Subcutaneous abdominal adipose tissue (tissue), 5 donors: ENCODE results near the gene OR6B3.
"Not testable (repeated sequence)": the region's sequence is repeated elsewhere in the genome, so short reads cannot be mapped to it uniquely, and the experiment has no call there.

Experiments used
- H3K27ac ChIP-seq: one replicate; pipeline ENCODE4 v1.7.0; 2013; ENCODE audit warnings: low read depth, mild to moderate bottlenecking, inconsistent platforms, low read length, moderate library complexity
- H3K27me3 ChIP-seq, 5 donors: one replicate each; pipeline ENCODE4 v1.7.0; 2013; ENCODE audit warnings: low read length in 5 of 5, inconsistent platforms in 1 of 5; ENCODE audit not compliant: control insufficient read depth in 5 of 5, insufficient read depth in 4 of 5
- H3K36me3 ChIP-seq, 5 donors: one replicate each; pipeline ENCODE4 v1.7.0; 2013; ENCODE audit warnings: low read length in 5 of 5; ENCODE audit not compliant: control insufficient read depth in 5 of 5, insufficient read depth in 5 of 5
- H3K4me1 ChIP-seq, 5 donors: one replicate each; pipeline ENCODE4 v1.7.0; 2013; ENCODE audit warnings: low read length in 5 of 5, mild to moderate bottlenecking in 3 of 5, moderate library complexity in 1 of 5; ENCODE audit not compliant: control insufficient read depth in 5 of 5, insufficient read depth in 5 of 5
- H3K4me3 ChIP-seq, 5 donors: one replicate each; pipeline ENCODE4 v1.7.0; 2013; ENCODE audit warnings: low read length in 5 of 5, low read depth in 1 of 5
- H3K9ac ChIP-seq, 5 donors: one replicate each; pipeline ENCODE4 v1.7.0; 2013; ENCODE audit warnings: low read length in 5 of 5, mild to moderate bottlenecking in 4 of 5, moderate library complexity in 3 of 5
- H3K9me3 ChIP-seq, 5 donors: one replicate each; pipeline ENCODE4 v1.7.0; 2013; ENCODE audit warnings: low read length in 5 of 5; ENCODE audit not compliant: control insufficient read depth in 5 of 5
- donor health status: healthy.
- donor health status: healthy.
- donor health status: healthy.
- donor health status: healthy.
- donor health status: healthy.

The OR6B3 gene

GRCh38 chr2:240048237-240048636 is 5.1 kb downstream of the OR6B3 start:
- no peak overlapping the region for H3K9ac ChIP-seq
- peaks cover 8 to 35% (median 29%) of the 10 kb centered on the region in 5 donors for H3K27me3 ChIP-seq
- no peak overlapping the region for H3K27ac ChIP-seq
- H3K36me3 ChIP-seq = no peaks in the 10 kb centered on the region
- no peaks in the 10 kb centered on the region for H3K9me3 ChIP-seq
- H3K4me3 ChIP-seq = no peak overlapping the region
- H3K4me1 ChIP-seq = no peaks in the 10 kb centered on the region

- H3K4me3 ChIP-seq = no peak overlapping the region
- no peak overlapping the region for H3K27ac ChIP-seq
- H3K4me1 ChIP-seq = no peaks in the 10 kb centered on the region
- no peak overlapping the region for H3K9ac ChIP-seq
- no peaks in the 10 kb centered on the region for H3K36me3 ChIP-seq
- peaks cover 7 to 51% (median 33%) of the 10 kb centered on the region in 5 donors for H3K27me3 ChIP-seq
- no peaks in the 10 kb centered on the region for H3K9me3 ChIP-seq
Measured at GRCh38 chr2:240045098-240045497, 8.2 kb downstream of the OR6B3 start.

- H3K27ac ChIP-seq, H3K36me3 ChIP-seq, H3K4me1 ChIP-seq, H3K9me3 ChIP-seq, H3K4me3 ChIP-seq, H3K9ac ChIP-seq: not testable (repeated sequence)
- peaks cover 13 to 57% (median 36%) of the 10 kb centered on the region in 5 donors for H3K27me3 ChIP-seq
Measured at GRCh38 chr2:240044096-240044495, 9.2 kb downstream of the OR6B3 start.

- Histone ChIP-seq H3K27me3 (peaks cover 13 to 52% (median 32%) of the 10 kb centered on the region in 5 donors), H3K27ac (no peak overlapping the region), H3K9ac (no peak overlapping the region)
Measured at GRCh38 chr2:240043279-240043989, 9.9 kb downstream of the OR6B3 start.

GRCh38 chr2:240042740-240043139 is 10.6 kb downstream of the OR6B3 start:
- H3K9ac ChIP-seq = no peak overlapping the region
- H3K27ac ChIP-seq = no peak overlapping the region
- no peaks in the 10 kb centered on the region for H3K36me3 ChIP-seq
- no peak overlapping the region for H3K4me3 ChIP-seq
- H3K27me3 ChIP-seq = peaks cover 13 to 47% (median 27%) of the 10 kb centered on the region in 5 donors
- no peaks in the 10 kb centered on the region for H3K9me3 ChIP-seq
- H3K4me1 ChIP-seq = no peaks in the 10 kb centered on the region

More at GRCh38 chr2:240043279-240043989, 9.9 kb downstream of the OR6B3 start:
- H3K4me3 ChIP-seq = no peak overlapping the region
- no peaks in the 10 kb centered on the region for H3K36me3 ChIP-seq
- no peaks in the 10 kb centered on the region for H3K4me1 ChIP-seq
- no peaks in the 10 kb centered on the region for H3K9me3 ChIP-seq

GRCh38 chr2:240041363-240041762 is 12.0 kb downstream of the OR6B3 start:
- peaks cover 13 to 40% (median 25%) of the 10 kb centered on the region in 5 donors for H3K27me3 ChIP-seq

GRCh38 chr2:240037358-240037757 is 16.0 kb downstream of the OR6B3 start:
- Histone ChIP-seq H3K27me3 (peaks cover 8 to 27% (median 14%) of the 10 kb centered on the region in 5 donors), H3K36me3 (no peaks in the 10 kb centered on the region), H3K9me3 (no peaks in the 10 kb centered on the region), H3K4me1 (no peaks in the 10 kb centered on the region), H3K9ac (no peak overlapping the region), H3K27ac (no peak overlapping the region), H3K4me3 (no peak overlapping the region)

More at GRCh38 chr2:240041363-240041762, 12.0 kb downstream of the OR6B3 start:
- no peak overlapping the region for H3K27ac ChIP-seq
- H3K4me3 ChIP-seq = no peak overlapping the region
- no peaks in the 10 kb centered on the region for H3K36me3 ChIP-seq
- H3K9me3 ChIP-seq = no peaks in the 10 kb centered on the region
- no peaks in the 10 kb centered on the region for H3K4me1 ChIP-seq
- no peak overlapping the region for H3K9ac ChIP-seq

- no peak overlapping the region for H3K27ac ChIP-seq
- no peaks in the 10 kb centered on the region for H3K36me3 ChIP-seq
- no peaks in the 10 kb centered on the region for H3K4me1 ChIP-seq
- no peak overlapping the region for H3K9ac ChIP-seq
- no peaks in the 10 kb centered on the region for H3K9me3 ChIP-seq
- H3K27me3 ChIP-seq = peaks cover 5 to 17% (median 11%) of the 10 kb centered on the region in 5 donors
- H3K4me3 ChIP-seq = no peak overlapping the region
Measured at GRCh38 chr2:240033330-240033678, 20.0 kb downstream of the OR6B3 start.

- H3K27me3 ChIP-seq = peaks cover 5 to 17% (median 11%) of the 10 kb centered on the region in 5 donors
- no peak overlapping the region for H3K4me3 ChIP-seq
- no peaks in the 10 kb centered on the region for H3K36me3 ChIP-seq
- no peaks in the 10 kb centered on the region for H3K9me3 ChIP-seq
- no peaks in the 10 kb centered on the region for H3K4me1 ChIP-seq
- H3K27ac ChIP-seq = no peak overlapping the region
- no peak overlapping the region for H3K9ac ChIP-seq
Measured at GRCh38 chr2:240032406-240033329, 20.7 kb downstream of the OR6B3 start.
